LNCaP clone FGC (cell line): ENCODE data around the gene LPCAT1.

Experiments used
- DNase-seq: peaks from one replicate; pipeline ENCODE4 v3.0.0-alpha.2; 2011; ENCODE audit warnings: low read depth
- H3K4me3 ChIP-seq: 2 replicates; pipeline ENCODE4 v1.5.1; 2011; ENCODE audit warnings: mild to moderate bottlenecking, low read depth, low read length, control low read depth
- CTCF ChIP-seq: IDR thresholded peaks from 2 replicates; pipeline ENCODE4 v1.5.1; 2012; ENCODE audit warnings: mild to moderate bottlenecking; ENCODE audit not compliant: control insufficient read depth, insufficient read depth; ENCODE audit errors: extremely low read depth

LPCAT1 gene

GRCh38 chr5:1436036-1436435 is 87.7 kb downstream of the LPCAT1 start:
- no peak for TF ChIP-seq CTCF
- no peak for DNase-seq
- no peak overlapping the region for H3K4me3 ChIP-seq

DNA sequence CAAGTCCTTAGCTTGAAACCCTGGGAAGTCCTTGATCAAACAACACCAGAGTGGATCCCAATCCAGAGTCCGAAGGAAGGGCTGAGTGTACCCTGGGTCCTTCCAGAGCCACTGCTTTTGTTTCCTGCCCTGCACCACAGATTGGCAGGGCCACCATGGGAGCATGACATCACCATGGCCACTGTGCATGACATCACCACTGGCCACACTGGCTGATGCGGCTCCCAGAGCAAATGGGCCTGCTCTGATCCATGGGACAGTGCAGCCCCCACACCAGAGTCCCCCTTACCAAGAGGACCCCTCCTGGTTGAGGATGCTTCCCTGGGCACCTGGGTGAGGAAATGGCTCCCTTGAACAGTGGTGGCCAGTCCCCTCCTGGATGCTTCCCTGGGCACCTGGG is 88.4 kb downstream of the LPCAT1 start:
- no peak for TF ChIP-seq CTCF
- no peak for DNase-seq
- H3K4me3 ChIP-seq = no peak overlapping the region

GRCh38 chr5:1432296-1432695 is 91.5 kb downstream of the LPCAT1 start:
- H3K4me3 ChIP-seq = no peak overlapping the region
- no peak for TF ChIP-seq CTCF
- DNase-seq = no peak

DNA sequence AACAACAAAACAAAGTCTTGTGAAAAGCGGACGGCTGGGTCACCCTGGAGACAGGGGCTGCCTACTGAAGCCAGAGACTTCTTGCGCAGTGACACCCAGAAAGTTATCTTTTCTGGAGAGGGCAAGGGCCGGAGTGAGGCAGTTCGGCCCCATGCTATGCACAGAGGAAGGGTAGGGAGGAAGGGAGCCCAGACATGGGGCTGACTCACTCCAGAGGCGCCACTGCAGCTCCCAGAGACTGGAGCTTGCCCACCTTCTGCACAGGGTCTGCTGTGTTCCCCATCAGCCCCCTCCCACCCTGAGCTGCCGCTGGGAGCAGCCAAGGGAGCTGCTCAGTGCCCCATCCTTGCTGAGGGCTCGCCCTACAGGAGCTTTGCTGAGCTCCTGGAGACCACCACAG is 91.9 kb downstream of the LPCAT1 start:
- H3K4me3 ChIP-seq = no peak overlapping the region
- TF ChIP-seq CTCF = no peak
- DNase-seq = no peak

DNA sequence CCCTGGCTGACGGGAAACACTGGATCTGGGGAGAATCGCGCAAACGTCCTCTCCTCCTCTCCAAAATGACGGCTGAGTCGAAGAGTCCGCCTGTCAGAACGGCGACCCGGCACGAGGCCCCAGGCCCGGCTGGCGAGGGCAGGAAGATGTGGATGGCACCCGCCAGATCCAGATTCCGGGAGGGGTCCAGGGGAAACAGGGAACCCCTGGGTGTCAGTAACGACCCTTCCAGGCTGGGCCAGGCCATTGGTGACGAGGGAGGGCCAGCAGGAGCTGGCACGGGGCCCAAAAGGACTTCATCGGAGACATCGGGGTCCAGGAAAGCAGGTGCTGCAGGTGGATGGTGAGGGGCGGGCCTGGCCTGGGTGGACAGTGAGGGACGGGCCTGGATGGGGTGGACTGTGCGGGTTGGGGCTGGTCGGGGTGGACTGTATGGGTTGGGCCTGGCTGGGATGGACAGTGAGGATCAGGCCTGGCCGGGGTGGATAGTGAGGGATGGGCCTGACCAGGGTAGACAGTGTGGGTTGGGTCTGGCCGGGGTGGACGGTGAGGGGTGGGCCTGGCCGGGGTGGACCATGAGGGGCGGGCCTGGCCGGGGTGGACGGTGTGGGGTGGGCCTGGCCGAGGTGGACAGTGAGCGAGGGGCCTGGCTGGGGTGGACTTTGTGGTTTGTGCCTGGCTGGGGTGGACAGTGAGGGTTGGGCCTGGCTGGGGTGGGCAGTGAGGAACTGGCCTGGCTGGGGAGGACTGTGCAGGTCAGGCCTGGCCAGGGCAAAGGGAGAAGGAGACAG is 92.5 kb downstream of the LPCAT1 start:
- no peak overlapping the region for H3K4me3 ChIP-seq
- TF ChIP-seq CTCF = no peak
- DNase-seq = no peak

GRCh38 chr5:1430121-1430795 is 93.5 kb downstream of the LPCAT1 start:
- TF ChIP-seq CTCF = no peak
- no peak for DNase-seq
- no peak overlapping the region for H3K4me3 ChIP-seq
